NOMO-1 treated with DMSO at 0.1 percent for 48 hours (cell line): ENCODE results near the gene FZD2.
A peak's percentile ranks its signal among the peaks of the same experiment; 100 is the strongest.
"Not testable (repeated sequence)": the region's sequence is repeated elsewhere in the genome, so short reads cannot be mapped to it uniquely, and the experiment has no call there.

Experiments used
- DNase-seq: peaks from one replicate; lab custom pipeline; 2025; ENCODE audit not compliant: unreplicated experiment; lab: John Stamatoyannopoulos, UW

FZD2 gene

GRCh38 chr17:44556832-44557606, at the start of gene FZD2:
TSS of gene FZD2 (plus strand) at chr17:44557484. CDS start at chr17:44557689, 205 bp downstream.
- DNase-seq = peak; percentile 98

GRCh38 chr17:44511241-44512134, 45.8 kb upstream of the FZD2 start:
- peak; percentile 12 for DNase-seq

GRCh38 chr17:44518032-44518431, 39.3 kb upstream of the FZD2 start:
- no peak for DNase-seq

GRCh38 chr17:44522883-44523671, 34.2 kb upstream of the FZD2 start:
- peak; percentile 69 for DNase-seq

GRCh38 chr17:44523672-44523972, 33.7 kb upstream of the FZD2 start:
- DNase-seq = no peak

GRCh38 chr17:44527102-44527501, 30.2 kb upstream of the FZD2 start:
- DNase-seq = no peak

- DNase-seq = no peak
These were observed 29.3 kb upstream of the FZD2 start for GRCh38 chr17:44527954-44528353.

GRCh38 chr17:44529864-44530263, 27.4 kb upstream of the FZD2 start:
- DNase-seq = no peak

- DNase-seq = peak; percentile 33
These were observed 26.3 kb upstream of the FZD2 start for GRCh38 chr17:44530896-44531418.

- peak; percentile 76 for DNase-seq
These were observed 23.6 kb upstream of the FZD2 start for GRCh38 chr17:44533533-44534246.

GRCh38 chr17:44536090-44536953, 21.0 kb upstream of the FZD2 start:
- DNase-seq = peak; percentile 71

GRCh38 chr17:44537922-44538321, 19.4 kb upstream of the FZD2 start:
- DNase-seq = not testable (repeated sequence)

- no peak for DNase-seq
These were observed 17.6 kb upstream of the FZD2 start for GRCh38 chr17:44539673-44540072.

GRCh38 chr17:44540246-44541084, 16.8 kb upstream of the FZD2 start:
- DNase-seq = no peak

GRCh38 chr17:44541884-44542581, 15.3 kb upstream of the FZD2 start:
- peak; percentile 13 for DNase-seq

- DNase-seq = no peak
These were observed 13.9 kb upstream of the FZD2 start for GRCh38 chr17:44543213-44543904.

GRCh38 chr17:44543905-44544523, 13.3 kb upstream of the FZD2 start:
- DNase-seq = no peak
